Measurements from ENCODE around the gene EP400.

The EP400 gene

GRCh38 chr12:131911851-131912477 lies 37.8 kb upstream of the EP400 start:
- no peak for DNase-seq (ENCODE audit: low read depth in 2 of 2)

- DNase-seq (ENCODE audit: low read depth in 2 of 2) = no peak
Measured at GRCh38 chr12:131912518-131913274, 37.0 kb upstream of the EP400 start.

DNA sequence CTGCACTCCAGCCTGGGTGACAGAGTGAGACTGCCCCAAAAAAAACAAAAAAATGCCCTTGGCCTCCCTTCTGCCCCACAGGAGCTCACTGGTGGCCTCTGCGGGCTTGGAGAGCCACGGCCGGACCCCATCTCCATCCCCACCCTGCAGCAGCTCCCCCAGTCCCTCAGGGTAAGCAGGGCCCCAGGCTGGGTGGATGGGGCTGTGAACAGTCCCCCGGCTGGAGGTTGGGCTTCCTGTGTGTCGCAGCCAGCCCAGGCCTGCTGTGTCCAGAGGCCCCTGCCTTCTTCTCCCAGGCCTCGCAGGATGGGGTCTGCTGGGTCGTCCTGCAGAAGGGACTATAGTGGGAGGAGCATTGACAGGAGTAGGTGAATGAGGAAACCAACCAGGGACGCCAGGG lies 36.1 kb upstream of the EP400 start:
- no peak for DNase-seq (ENCODE audit: low read depth in 2 of 2)

DNA sequence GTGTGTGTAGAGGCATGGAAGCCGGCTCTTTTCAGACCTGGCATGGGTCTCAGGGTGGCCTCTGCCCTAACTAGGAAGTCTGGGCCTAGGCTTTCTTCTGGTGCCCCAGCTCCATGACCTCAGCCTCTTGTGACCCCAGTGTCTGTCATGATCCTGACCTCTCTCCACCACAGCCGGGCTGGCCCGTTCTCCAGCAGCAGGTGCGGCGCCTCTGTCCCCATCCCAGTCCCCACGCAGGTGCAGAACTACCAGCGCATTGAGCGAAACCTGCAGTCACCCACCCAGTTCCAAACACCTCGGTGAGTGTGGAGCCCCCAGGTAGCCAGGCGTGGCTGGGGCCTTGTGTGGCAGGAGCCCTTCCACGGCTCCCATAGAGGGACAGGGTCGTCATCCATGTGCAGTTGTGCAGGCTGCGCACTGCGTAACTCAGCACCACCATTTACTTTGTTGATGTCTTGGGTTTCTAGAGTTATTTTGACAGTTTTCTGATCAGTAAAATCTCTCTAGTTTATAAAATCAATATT lies 35.5 kb upstream of the EP400 start:
- DNase-seq (ENCODE audit: low read depth in 2 of 2) = no peak

GRCh38 chr12:131915000-131915689 lies 34.6 kb upstream of the EP400 start:
- no peak for DNase-seq (ENCODE audit: low read depth in 2 of 2)

GRCh38 chr12:131915823-131916222 lies 33.9 kb upstream of the EP400 start:
- no peak for DNase-seq (ENCODE audit: low read depth in 2 of 2)

- DNase-seq (ENCODE audit: low read depth in 2 of 2) = no peak
Measured at GRCh38 chr12:131916306-131917138, 33.2 kb upstream of the EP400 start.

DNA sequence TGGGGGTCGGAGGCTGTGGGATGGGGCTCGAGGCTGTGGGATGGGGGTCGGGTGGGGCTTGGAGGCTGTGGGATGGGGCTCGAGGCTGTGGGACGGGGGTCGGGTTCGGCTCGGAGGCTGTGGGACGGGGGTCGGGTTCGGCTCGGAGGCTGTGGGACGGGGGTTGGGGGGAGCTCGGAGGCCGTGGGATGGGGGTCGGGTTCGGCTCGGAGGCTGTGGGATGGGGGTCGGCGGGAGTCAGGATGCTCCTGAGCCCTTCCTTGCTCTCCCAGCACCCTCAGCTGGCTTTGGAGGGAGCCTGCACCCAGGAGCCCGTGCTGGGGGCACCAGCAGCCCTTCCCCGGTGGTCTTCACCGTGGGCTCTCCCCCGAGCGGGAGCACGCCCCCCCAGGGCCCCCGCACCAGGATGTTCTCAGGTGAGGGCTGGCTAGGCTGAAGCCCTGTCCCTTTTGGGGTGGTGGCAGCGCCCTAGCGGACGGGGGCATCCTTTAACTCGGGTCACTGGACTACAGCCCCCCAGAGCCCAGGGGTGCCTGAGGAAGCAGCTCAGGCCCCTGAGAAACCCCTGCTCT lies 32.5 kb upstream of the EP400 start:
- no peak for DNase-seq (ENCODE audit: low read depth in 2 of 2)

- DNase-seq (ENCODE audit: low read depth in 2 of 2) = no peak
Measured at GRCh38 chr12:131917711-131918306, 31.9 kb upstream of the EP400 start.

DNA sequence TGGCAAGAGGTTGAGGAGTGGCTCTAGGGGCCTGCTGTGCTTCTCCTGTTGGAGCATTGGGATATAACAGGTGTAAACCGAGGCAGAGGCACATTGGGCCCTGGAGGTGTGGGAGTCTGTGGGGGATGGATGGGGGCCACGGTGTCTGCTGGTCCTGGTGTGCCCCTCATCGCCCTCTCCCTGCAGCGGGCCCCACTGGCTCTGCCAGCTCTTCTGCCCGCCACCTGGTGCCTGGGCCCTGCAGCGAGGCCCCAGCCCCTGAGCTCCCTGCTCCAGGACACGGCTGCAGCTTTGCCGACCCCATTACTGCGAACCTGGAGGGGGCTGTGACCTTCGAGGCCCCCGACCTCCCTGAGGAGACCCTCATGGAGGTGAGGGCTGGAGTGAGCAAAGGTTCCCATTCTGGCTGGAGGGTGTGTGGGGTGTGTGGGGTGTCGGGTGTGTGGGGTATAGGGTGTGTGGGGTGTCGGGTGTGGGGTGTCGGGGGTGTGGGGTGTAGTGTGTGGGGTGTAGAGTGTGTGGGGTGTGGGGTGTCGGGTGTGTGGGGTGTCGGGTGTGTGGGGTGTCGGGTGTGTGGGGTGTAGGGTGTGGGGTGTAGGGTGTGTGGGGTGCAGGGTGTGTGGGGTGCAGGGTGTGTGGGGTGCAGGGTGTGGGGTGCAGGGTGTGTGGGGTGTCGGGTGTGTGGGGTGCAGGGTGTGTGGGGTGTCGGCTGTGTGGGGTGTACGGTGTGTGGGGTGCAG lies 31.3 kb upstream of the EP400 start:
- DNase-seq (ENCODE audit: low read depth in 2 of 2) = no peak

- no peak for DNase-seq (ENCODE audit: low read depth in 2 of 2)
Measured at GRCh38 chr12:131919051-131919347, 30.7 kb upstream of the EP400 start.

DNA sequence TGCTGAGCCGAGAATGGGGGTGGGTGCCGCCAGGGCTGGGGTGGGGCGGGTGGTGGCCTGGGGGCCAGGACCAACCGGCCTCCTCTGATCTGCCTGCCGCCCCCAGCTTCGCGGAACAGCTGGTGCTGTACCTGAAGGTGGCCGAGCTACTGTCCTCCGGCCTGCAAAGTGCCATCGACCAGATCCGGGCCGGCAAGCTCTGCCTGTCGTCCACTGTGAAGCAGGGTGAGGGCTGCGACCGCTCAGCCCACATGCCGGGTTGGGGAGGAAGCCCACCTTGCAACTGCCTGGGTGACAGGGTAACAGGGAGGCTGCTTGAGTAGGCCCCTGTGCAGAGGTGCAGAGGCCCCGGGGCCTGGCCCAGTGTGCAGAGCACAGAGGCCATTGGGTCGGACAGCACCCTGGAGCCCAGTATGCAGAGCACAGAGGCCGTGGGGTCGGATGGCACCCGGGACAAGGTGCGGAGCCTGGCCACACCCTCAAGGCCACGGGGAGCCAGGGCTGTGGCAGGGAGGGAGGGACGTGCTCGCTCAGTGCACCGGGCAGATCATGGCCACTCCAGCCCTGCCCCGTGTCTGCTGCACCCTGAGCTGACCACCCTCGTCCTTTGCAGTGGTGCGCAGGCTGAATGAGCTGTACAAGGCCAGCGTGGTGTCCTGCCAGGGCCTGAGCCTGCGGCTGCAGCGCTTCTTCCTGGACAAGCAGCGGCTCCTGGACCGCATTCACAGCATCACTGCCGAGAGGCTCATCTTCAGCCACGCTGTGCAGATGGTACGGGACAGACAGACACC lies 30.2 kb upstream of the EP400 start:
- DNase-seq (ENCODE audit: low read depth in 2 of 2) = no peak

DNA sequence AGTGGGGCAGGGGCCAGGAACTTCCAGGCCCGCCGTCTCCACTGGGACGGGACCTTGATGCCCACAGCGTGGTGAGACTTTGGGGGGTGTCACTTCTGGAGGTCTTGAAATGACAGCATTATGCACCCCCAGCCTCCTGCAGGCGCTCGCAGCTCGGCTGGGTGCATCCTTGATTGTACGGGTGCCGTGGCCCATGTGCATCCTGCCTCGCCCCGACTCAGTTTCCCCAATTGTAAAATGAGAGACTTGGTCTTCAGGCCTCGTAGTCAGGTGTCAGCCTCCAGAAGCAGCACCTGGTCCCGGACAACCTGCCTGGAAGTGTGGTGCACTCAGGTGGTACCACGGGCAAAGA lies 29.6 kb upstream of the EP400 start:
- DNase-seq (ENCODE audit: low read depth in 2 of 2) = no peak

DNA sequence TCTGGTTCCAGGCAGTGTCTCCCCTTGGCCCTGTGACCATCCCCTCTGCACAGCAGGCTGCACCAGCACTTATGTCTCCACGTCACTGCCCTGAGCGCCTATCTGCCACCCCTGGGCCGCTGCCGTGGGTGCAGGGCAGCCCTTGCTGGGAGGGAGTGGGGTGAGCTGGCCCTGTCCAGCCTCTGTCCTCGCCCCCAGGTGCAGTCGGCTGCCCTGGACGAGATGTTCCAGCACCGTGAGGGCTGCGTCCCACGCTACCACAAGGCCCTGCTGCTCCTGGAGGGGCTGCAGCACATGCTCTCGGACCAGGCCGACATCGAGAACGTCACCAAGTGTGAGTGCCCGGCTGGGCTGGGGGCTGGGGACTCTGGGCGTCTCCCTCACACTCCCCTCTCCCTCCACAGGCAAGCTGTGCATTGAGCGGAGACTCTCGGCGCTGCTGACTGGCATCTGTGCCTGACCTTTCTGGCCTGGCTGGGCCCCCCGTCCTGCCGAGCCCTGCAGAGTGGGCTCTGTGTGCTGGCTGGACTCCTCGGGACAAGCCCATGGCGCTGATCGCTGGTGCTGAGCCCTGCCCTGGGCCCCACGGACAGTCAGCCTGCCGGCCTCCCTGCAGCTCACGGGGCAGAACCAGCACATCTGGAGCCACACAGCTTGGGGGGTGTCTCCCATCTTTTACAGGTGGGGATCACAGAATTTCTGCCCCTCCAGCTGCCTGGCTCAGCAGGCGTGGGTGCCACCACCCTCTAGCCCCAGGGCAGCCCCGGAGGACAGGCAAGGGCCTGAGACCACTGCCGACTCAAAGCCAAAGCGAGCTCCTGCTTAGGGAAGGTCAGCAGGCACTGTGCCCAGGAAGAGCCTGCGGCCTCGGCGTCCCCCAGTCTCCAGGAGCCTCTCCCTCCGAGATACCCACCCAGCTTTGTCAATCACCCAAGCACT lies 28.6 kb upstream of the EP400 start:
- DNase-seq (ENCODE audit: low read depth in 2 of 2) = no peak

DNA sequence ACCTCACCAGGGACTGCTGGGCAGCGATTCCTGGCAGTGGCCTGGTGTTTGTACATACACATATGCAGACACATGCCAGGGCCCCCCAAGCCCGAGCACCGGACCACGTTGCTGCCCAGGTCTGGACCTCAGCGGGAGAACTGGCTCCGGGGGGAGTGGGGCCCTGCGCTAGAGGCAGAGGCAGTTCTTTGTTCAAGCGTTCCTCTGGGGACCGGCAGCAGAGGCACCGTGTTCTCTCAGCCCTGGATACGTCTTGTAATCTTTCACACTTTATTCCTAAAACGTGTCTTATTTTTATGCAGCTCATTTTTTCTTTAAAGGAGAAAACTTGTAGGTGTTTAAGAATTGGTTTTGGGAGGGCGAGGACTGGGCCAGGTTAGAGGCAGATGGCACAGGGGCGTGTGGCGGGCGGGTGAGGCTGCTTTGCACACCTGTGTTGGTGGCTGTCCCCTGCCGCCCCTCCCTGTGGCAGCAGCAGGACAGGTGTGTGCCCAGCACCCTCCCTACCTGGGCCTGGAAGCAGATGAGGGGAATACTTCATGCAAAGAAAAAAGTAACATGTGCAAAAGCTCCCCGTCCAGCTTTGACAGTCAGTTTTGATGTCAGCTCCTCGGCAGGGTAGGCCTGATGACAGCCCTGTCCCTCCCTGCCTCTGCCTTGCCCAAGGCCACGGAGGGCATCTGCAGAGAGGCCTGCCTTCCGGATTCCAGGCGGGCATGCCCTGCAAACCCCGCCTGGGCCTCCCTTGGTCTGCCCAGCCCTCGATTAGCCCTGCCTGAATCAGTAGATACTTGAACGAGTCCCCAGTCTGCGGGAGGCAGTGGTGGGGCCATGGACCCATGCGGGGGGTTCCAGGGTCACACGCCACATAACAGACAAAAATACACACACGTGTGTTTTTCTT lies 27.6 kb upstream of the EP400 start:
- DNase-seq (ENCODE audit: low read depth in 2 of 2) = no peak

DNA sequence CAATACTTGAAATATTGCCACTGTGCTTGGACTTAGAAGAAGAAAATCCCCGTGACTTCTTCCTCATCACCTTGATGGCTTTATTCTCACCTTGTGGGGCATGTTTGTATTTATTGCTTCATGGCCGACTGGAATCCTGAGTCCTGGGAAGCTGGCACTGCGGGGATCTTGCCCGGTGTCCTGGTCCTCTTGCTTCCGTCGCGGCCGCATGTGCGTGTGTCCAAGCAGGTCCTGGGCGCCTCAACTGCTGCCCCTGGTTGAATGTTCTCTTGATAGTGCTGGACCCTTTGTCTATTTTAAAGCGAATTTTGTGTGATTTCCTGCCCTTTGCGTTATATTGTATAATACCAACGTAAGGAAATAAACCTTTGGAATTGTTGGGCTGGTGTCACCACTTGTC lies 27.0 kb upstream of the EP400 start:
- DNase-seq (ENCODE audit: low read depth in 2 of 2) = no peak

- DNase-seq (ENCODE audit: low read depth in 2 of 2) = no peak
Measured at GRCh38 chr12:131923260-131923659, 26.5 kb upstream of the EP400 start.

All from stimulated activated CD4-positive, alpha-beta T cell treated with anti-CD3 and anti-CD28 coated beads, Interleukin-1b, Interleukin-23, amount 100 ng/mL, for 4 hours (primary cell).